Gastrocnemius medialis (tissue), 4 donors: ENCODE measurements around the gene MBD5.

Source experiments
- POLR2A ChIP-seq, 2 donors: fragments of 450-650 bp; IDR thresholded peaks; one replicate each; pipeline ENCODE4 v1.6.1; 2017; ENCODE audit warnings: antibody characterized with exemption in 2 of 2, mild to moderate bottlenecking in 2 of 2, moderate library complexity in 2 of 2
- TF ChIP-seq, protein P1 (sequence below), 5 experiments: fragments of 450-650 bp in 3 of 5; fragments of 200-600 bp in 2 of 5; sonication (generic) in 2 of 5; IDR thresholded peaks in 4 of 5; conservative IDR thresholded peaks in 1 of 5; 1 replicate in 4 of 5; 2 replicates in 1 of 5; pipeline ENCODE4 v1.5.1; 2016 to 2019; ENCODE audit warnings: antibody characterized with exemption in 5 of 5, mild to moderate bottlenecking in 3 of 5, moderate library complexity in 3 of 5

DNA sequence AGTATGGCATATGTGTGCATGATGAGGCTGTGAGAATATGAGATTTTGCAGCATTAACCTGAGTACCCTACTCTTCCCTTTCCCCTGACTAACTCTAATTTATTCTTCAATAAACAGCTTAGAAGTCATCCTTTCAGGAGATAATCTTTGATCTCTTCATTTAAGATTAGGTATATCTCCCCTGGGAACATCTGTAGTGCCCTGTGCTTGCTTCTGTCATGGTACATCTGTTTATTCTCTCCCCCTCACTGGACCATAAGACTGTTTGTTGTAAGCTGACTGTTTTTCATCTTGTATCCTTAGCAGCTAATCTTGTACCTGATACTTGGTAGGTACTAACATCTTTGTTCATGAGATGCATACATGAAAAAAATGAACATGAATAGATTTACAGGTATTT is 83.1 kb downstream of the MBD5 start:
- TF ChIP-seq POLR2A (IDR thresholded peaks at IDR 0.05): no peak
- TF ChIP-seq, protein P1, sequence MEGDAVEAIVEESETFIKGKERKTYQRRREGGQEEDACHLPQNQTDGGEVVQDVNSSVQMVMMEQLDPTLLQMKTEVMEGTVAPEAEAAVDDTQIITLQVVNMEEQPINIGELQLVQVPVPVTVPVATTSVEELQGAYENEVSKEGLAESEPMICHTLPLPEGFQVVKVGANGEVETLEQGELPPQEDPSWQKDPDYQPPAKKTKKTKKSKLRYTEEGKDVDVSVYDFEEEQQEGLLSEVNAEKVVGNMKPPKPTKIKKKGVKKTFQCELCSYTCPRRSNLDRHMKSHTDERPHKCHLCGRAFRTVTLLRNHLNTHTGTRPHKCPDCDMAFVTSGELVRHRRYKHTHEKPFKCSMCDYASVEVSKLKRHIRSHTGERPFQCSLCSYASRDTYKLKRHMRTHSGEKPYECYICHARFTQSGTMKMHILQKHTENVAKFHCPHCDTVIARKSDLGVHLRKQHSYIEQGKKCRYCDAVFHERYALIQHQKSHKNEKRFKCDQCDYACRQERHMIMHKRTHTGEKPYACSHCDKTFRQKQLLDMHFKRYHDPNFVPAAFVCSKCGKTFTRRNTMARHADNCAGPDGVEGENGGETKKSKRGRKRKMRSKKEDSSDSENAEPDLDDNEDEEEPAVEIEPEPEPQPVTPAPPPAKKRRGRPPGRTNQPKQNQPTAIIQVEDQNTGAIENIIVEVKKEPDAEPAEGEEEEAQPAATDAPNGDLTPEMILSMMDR (IDR thresholded peaks at IDR 0.05 in 4 of 5, conservative IDR thresholded peaks at IDR 0.05 in 1 of 5): no peak
